ENCODE results near the gene KMT2C. TPM values are rescaled to one million over a fixed set of nuclear protein-coding genes. Genes with fewer than 3 reads are reported as not detected.
"Not testable (repeated sequence)": the region's sequence is repeated elsewhere in the genome, so short reads cannot be mapped to it uniquely, and the experiment has no call there.

Gene KMT2C
- total RNA-seq, 2 experiments from 2014 or later = 95.5 to 102 TPM

- H3K27ac Mint-ChIP-seq; ATAC-seq (ENCODE audit: low read depth); H3K4me3 Mint-ChIP-seq; H3K4me1 Mint-ChIP-seq; H3K9me3 Mint-ChIP-seq; H3K27me3 Mint-ChIP-seq; POLR2A ChIA-PET; DNase-seq: not testable (repeated sequence)
- H3K36me3 Mint-ChIP-seq = peaks cover 20% of the 10 kb centered on the region
Observed at GRCh38 chr7:152266859-152267258, 168.9 kb downstream of the KMT2C start.

GRCh38 chr7:152264915-152265314, 170.9 kb downstream of the KMT2C start:
- H3K4me1 Mint-ChIP-seq; H3K4me3 Mint-ChIP-seq; H3K27me3 Mint-ChIP-seq; POLR2A ChIA-PET; ATAC-seq (ENCODE audit: low read depth); DNase-seq; H3K27ac Mint-ChIP-seq; H3K9me3 Mint-ChIP-seq: not testable (repeated sequence)
- peaks cover 20% of the 10 kb centered on the region for H3K36me3 Mint-ChIP-seq

GRCh38 chr7:152262146-152262545, 173.7 kb downstream of the KMT2C start:
- H3K4me1 Mint-ChIP-seq; H3K4me3 Mint-ChIP-seq; H3K27ac Mint-ChIP-seq; H3K27me3 Mint-ChIP-seq; ATAC-seq (ENCODE audit: low read depth); POLR2A ChIA-PET; DNase-seq; H3K9me3 Mint-ChIP-seq: not testable (repeated sequence)
- H3K36me3 Mint-ChIP-seq = peaks cover 28% of the 10 kb centered on the region

GRCh38 chr7:152259645-152260044, 176.2 kb downstream of the KMT2C start:
- DNase-seq; H3K27ac Mint-ChIP-seq; ATAC-seq (ENCODE audit: low read depth); H3K4me3 Mint-ChIP-seq; POLR2A ChIA-PET; H3K27me3 Mint-ChIP-seq; H3K4me1 Mint-ChIP-seq; H3K9me3 Mint-ChIP-seq: not testable (repeated sequence)
- H3K36me3 Mint-ChIP-seq = peaks cover 37% of the 10 kb centered on the region

- H3K27ac Mint-ChIP-seq; H3K4me1 Mint-ChIP-seq; H3K9me3 Mint-ChIP-seq; POLR2A ChIA-PET; H3K4me3 Mint-ChIP-seq; H3K27me3 Mint-ChIP-seq; DNase-seq; ATAC-seq (ENCODE audit: low read depth): not testable (repeated sequence)
- H3K36me3 Mint-ChIP-seq = peaks cover 46% of the 10 kb centered on the region
Observed at GRCh38 chr7:152247851-152248250, 188.0 kb downstream of the KMT2C start.

- H3K4me3 Mint-ChIP-seq; H3K9me3 Mint-ChIP-seq; H3K27me3 Mint-ChIP-seq; H3K4me1 Mint-ChIP-seq; DNase-seq; ATAC-seq (ENCODE audit: low read depth); H3K27ac Mint-ChIP-seq; POLR2A ChIA-PET: not testable (repeated sequence)
- H3K36me3 Mint-ChIP-seq = peaks cover 34% of the 10 kb centered on the region
Observed at GRCh38 chr7:152245417-152245816, 190.4 kb downstream of the KMT2C start.

- H3K27me3 Mint-ChIP-seq, H3K9me3 Mint-ChIP-seq: not testable (repeated sequence)
Observed at GRCh38 chr7:152243464-152243863, 192.3 kb downstream of the KMT2C start.

GRCh38 chr7:152241301-152241700, 194.5 kb downstream of the KMT2C start:
- H3K36me3 Mint-ChIP-seq = peaks cover 22% of the 10 kb centered on the region
- H3K27ac Mint-ChIP-seq; ATAC-seq (ENCODE audit: low read depth): not testable (repeated sequence)

More at GRCh38 chr7:152243464-152243863, 192.3 kb downstream of the KMT2C start:
- H3K27ac Mint-ChIP-seq; ATAC-seq (ENCODE audit: low read depth); POLR2A ChIA-PET; H3K4me1 Mint-ChIP-seq; DNase-seq; H3K4me3 Mint-ChIP-seq: not testable (repeated sequence)
- H3K36me3 Mint-ChIP-seq = peaks cover 22% of the 10 kb centered on the region

GRCh38 chr7:152236306-152236705, 199.5 kb downstream of the KMT2C start:
- H3K27me3 Mint-ChIP-seq; H3K4me3 Mint-ChIP-seq; H3K27ac Mint-ChIP-seq; POLR2A ChIA-PET; H3K9me3 Mint-ChIP-seq; ATAC-seq (ENCODE audit: low read depth); DNase-seq; H3K4me1 Mint-ChIP-seq: not testable (repeated sequence)
- peaks cover 16% of the 10 kb centered on the region for H3K36me3 Mint-ChIP-seq

More at GRCh38 chr7:152241301-152241700, 194.5 kb downstream of the KMT2C start:
- H3K4me1 Mint-ChIP-seq, H3K4me3 Mint-ChIP-seq, H3K9me3 Mint-ChIP-seq, POLR2A ChIA-PET, H3K27me3 Mint-ChIP-seq, DNase-seq: not testable (repeated sequence)

- H3K36me3 Mint-ChIP-seq = peaks cover 13% of the 10 kb centered on the region
- POLR2A ChIA-PET; H3K9me3 Mint-ChIP-seq; H3K27me3 Mint-ChIP-seq; H3K4me3 Mint-ChIP-seq; H3K4me1 Mint-ChIP-seq; ATAC-seq (ENCODE audit: low read depth); DNase-seq; H3K27ac Mint-ChIP-seq: not testable (repeated sequence)
Observed at GRCh38 chr7:152234421-152234820, 201.4 kb downstream of the KMT2C start.

- no peaks in the 10 kb centered on the region for H3K9me3 Mint-ChIP-seq
- H3K27me3 Mint-ChIP-seq = no peaks in the 10 kb centered on the region
- no peak overlapping the region for H3K27ac Mint-ChIP-seq
- no peak overlapping the region for H3K4me3 Mint-ChIP-seq
- POLR2A ChIA-PET = interaction anchor here (1.0 kb wide), 1 partner anchor 57 kb away, joined by 3 read pairs; no protein-coding TSS in a partner anchor
- peaks cover 11% of the 10 kb centered on the region for H3K36me3 Mint-ChIP-seq
- H3K4me1 Mint-ChIP-seq = no peaks in the 10 kb centered on the region
- ATAC-seq (ENCODE audit: low read depth) (no peak), DNase-seq (no peak)
Observed at GRCh38 chr7:152231089-152231488, 204.7 kb downstream of the KMT2C start.

GRCh38 chr7:152219556-152219955, 216.2 kb downstream of the KMT2C start:
- ATAC-seq (ENCODE audit: low read depth); POLR2A ChIA-PET; H3K9me3 Mint-ChIP-seq; H3K27me3 Mint-ChIP-seq; DNase-seq; H3K4me1 Mint-ChIP-seq; H3K27ac Mint-ChIP-seq; H3K4me3 Mint-ChIP-seq: not testable (repeated sequence)
- peaks cover 14% of the 10 kb centered on the region for H3K36me3 Mint-ChIP-seq

- peaks cover 22% of the 10 kb centered on the region for H3K36me3 Mint-ChIP-seq
- POLR2A ChIA-PET; DNase-seq; H3K4me1 Mint-ChIP-seq; ATAC-seq (ENCODE audit: low read depth); H3K27ac Mint-ChIP-seq; H3K9me3 Mint-ChIP-seq; H3K4me3 Mint-ChIP-seq; H3K27me3 Mint-ChIP-seq: not testable (repeated sequence)
Observed at GRCh38 chr7:152208766-152209165, 227.0 kb downstream of the KMT2C start.

GRCh38 chr7:152204417-152204816, 231.4 kb downstream of the KMT2C start:
- POLR2A ChIA-PET; H3K27ac Mint-ChIP-seq; H3K4me3 Mint-ChIP-seq; H3K4me1 Mint-ChIP-seq; H3K36me3 Mint-ChIP-seq; DNase-seq; H3K27me3 Mint-ChIP-seq; ATAC-seq (ENCODE audit: low read depth); H3K9me3 Mint-ChIP-seq: not testable (repeated sequence)

GRCh38 chr7:152203095-152203494, 232.7 kb downstream of the KMT2C start:
- Mint-ChIP-seq H3K27ac (no peak overlapping the region), H3K9me3 (no peaks in the 10 kb centered on the region), H3K36me3 (peaks cover 14% of the 10 kb centered on the region), H3K4me1 (no peaks in the 10 kb centered on the region), H3K4me3 (no peak overlapping the region), H3K27me3 (no peaks in the 10 kb centered on the region)
- POLR2A ChIA-PET = no interaction called here
- no peak for DNase-seq
- ATAC-seq (ENCODE audit: low read depth) = no peak
